Measurements from ENCODE around the gene TMEM63A. TPM values are rescaled to one million over a fixed set of nuclear protein-coding genes. Genes with fewer than 3 reads are reported as not detected.
"Not testable (repeated sequence)": the region's sequence is repeated elsewhere in the genome, so short reads cannot be mapped to it uniquely, and the experiment has no call there.

TMEM63A gene
- total RNA-seq, 3 donors from 2014 or later (not counting 1 experiment from before 2014, with no cell fraction given): 101 to 166 (median 113) TPM

DNA sequence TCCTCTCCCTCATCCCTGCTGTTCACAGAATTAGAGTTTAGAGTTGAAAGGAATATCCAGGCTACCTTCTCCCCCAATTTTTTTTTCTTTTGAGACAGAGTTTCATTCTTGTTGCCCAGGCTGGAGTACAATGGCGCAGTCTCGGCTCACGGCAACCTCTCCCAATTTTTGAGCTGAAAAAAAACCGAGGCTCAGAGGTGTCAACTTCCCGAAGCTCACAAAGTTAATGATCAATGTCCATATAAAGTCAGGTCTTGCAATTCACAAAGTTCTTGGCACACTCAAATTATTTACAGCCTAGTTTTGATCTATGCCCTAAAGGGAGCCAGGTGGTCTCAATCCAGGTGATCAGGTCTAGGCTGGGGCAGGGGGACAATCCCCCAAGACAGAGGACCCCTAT is 7.6 kb upstream of the TMEM63A start:
- Mint-ChIP-seq H3K4me1 (no peaks in the 10 kb centered on the region), H3K4me3 (no peak overlapping the region), H3K36me3 (no peaks in the 10 kb centered on the region), H3K9me3 (no peaks in the 10 kb centered on the region), H3K27me3 (ENCODE audit: low read depth in 2 of 2) (peaks cover 5 to 10% of the 10 kb centered on the region in 2 donors), H3K27ac (no peak overlapping the region)
- Histone ChIP-seq H3K9me3 (ENCODE audit: control insufficient read depth, insufficient read depth, low read length) (no peaks in the 10 kb centered on the region), H3K4me3 (ENCODE audit: low read length) (no peak overlapping the region), H3K36me3 (ENCODE audit: control insufficient read depth, insufficient read depth, low read length) (no peaks in the 10 kb centered on the region), H3K4me1 (ENCODE audit: control insufficient read depth, insufficient read depth, low read length) (no peaks in the 10 kb centered on the region), H3K27me3 (ENCODE audit: control insufficient read depth, insufficient read depth, low read length) (no peaks in the 10 kb centered on the region), H3K27ac (ENCODE audit: low read length) (no peak overlapping the region)
- TF ChIP-seq, protein P1, sequence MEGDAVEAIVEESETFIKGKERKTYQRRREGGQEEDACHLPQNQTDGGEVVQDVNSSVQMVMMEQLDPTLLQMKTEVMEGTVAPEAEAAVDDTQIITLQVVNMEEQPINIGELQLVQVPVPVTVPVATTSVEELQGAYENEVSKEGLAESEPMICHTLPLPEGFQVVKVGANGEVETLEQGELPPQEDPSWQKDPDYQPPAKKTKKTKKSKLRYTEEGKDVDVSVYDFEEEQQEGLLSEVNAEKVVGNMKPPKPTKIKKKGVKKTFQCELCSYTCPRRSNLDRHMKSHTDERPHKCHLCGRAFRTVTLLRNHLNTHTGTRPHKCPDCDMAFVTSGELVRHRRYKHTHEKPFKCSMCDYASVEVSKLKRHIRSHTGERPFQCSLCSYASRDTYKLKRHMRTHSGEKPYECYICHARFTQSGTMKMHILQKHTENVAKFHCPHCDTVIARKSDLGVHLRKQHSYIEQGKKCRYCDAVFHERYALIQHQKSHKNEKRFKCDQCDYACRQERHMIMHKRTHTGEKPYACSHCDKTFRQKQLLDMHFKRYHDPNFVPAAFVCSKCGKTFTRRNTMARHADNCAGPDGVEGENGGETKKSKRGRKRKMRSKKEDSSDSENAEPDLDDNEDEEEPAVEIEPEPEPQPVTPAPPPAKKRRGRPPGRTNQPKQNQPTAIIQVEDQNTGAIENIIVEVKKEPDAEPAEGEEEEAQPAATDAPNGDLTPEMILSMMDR (IDR thresholded peaks at IDR 0.05): no peak
- DNase-seq (no peak), ATAC-seq (no peak)
- 93% methylated on average over 5 of the region's 5 CpGs for WGBS (ENCODE audit: insufficient coverage)
- intact Hi-C loops (cut with micrococcal nuclease): no loop called here

GRCh38 chr1:225888898-225889601 is 6.9 kb upstream of the TMEM63A start, which contains the start of gene LEFTY1:
Gene LEFTY1, minus strand, starts transcription at chr1:225889146. Its CDS starts 80 bp downstream, at chr1:225889066.
- WGBS (ENCODE audit: insufficient coverage): 92% methylated on average over 11 of the region's 11 CpGs
- Mint-ChIP-seq H3K36me3 (no peaks in the 10 kb centered on the region), H3K27ac (no peak within 1 kb of the TSS), H3K4me1 (peaks cover 0 to 1% of the 10 kb centered on the region in 2 donors), H3K9me3 (no peaks in the 10 kb centered on the region), H3K4me3 (no peak within 1 kb of the TSS), H3K27me3 (ENCODE audit: low read depth in 2 of 2) (peaks cover 5 to 10% of the 10 kb centered on the region in 2 donors)
- Histone ChIP-seq H3K27me3 (ENCODE audit: control insufficient read depth, insufficient read depth, low read length) (no peaks in the 10 kb centered on the region), H3K36me3 (ENCODE audit: control insufficient read depth, insufficient read depth, low read length) (no peaks in the 10 kb centered on the region), H3K27ac (ENCODE audit: low read length) (no peak within 1 kb of the TSS), H3K9me3 (ENCODE audit: control insufficient read depth, insufficient read depth, low read length) (no peaks in the 10 kb centered on the region), H3K4me1 (ENCODE audit: control insufficient read depth, insufficient read depth, low read length) (no peaks in the 10 kb centered on the region), H3K4me3 (ENCODE audit: low read length) (no peak within 1 kb of the TSS)
- intact Hi-C loops (cut with micrococcal nuclease): no loop called here
- no peak for DNase-seq
- ATAC-seq: peak in 1 of 3 donors; percentile 14
- TF ChIP-seq, protein P1 (IDR thresholded peaks at IDR 0.05): no peak

DNA sequence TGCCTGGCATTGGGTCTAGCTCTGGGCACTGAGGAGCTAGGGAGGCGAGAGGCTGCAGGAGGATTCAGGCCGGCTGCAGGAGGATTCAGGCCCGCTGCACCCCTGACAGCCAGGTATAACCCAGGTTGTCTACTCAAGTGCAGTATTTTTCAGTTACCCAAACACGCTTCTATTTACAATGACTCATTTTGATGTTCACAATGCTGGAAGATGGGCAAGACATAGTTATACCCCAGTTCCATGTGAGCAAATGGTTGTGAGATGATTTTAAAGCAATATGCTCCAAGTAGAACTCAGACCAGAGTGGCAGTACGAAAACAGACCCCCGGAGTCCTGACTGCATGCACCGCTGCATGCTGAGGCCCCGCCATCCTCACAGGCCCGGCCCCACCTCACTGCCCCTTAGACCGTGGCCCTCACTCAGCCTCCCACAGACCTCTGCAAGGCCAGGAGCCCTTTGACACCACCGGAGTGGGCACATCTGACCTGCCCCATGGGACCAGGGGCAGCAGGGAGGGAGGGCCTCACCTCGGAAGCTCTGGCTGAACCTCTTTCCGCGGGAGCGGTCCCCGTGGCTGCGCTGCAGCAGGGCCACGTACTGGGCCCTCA is 6.2 kb upstream of the TMEM63A start:
- peaks cover 5 to 10% of the 10 kb centered on the region in 2 donors for H3K27me3 Mint-ChIP-seq (ENCODE audit: low read depth in 2 of 2)
- intact Hi-C loops (cut with micrococcal nuclease): no loop called here
- Histone ChIP-seq H3K36me3 (ENCODE audit: control insufficient read depth, insufficient read depth, low read length) (no peaks in the 10 kb centered on the region), H3K4me1 (ENCODE audit: control insufficient read depth, insufficient read depth, low read length) (peaks cover 6% of the 10 kb centered on the region), H3K4me3 (ENCODE audit: low read length) (no peak overlapping the region), H3K27ac (ENCODE audit: low read length) (no peak overlapping the region), H3K27me3 (ENCODE audit: control insufficient read depth, insufficient read depth, low read length) (no peaks in the 10 kb centered on the region), H3K9me3 (ENCODE audit: control insufficient read depth, insufficient read depth, low read length) (no peaks in the 10 kb centered on the region)
- ATAC-seq: no peak
- peaks cover 1 to 8% of the 10 kb centered on the region in 2 donors for H3K4me1 Mint-ChIP-seq
- TF ChIP-seq, protein P1 (IDR thresholded peaks at IDR 0.05): no peak
- no peaks in the 10 kb centered on the region for H3K36me3 Mint-ChIP-seq
- no peaks in the 10 kb centered on the region for H3K9me3 Mint-ChIP-seq
- DNase-seq: no peak
- H3K4me3 Mint-ChIP-seq: no peak overlapping the region
- no peak overlapping the region for H3K27ac Mint-ChIP-seq
- 95% methylated on average over 18 of the region's 18 CpGs for WGBS (ENCODE audit: insufficient coverage)

DNA sequence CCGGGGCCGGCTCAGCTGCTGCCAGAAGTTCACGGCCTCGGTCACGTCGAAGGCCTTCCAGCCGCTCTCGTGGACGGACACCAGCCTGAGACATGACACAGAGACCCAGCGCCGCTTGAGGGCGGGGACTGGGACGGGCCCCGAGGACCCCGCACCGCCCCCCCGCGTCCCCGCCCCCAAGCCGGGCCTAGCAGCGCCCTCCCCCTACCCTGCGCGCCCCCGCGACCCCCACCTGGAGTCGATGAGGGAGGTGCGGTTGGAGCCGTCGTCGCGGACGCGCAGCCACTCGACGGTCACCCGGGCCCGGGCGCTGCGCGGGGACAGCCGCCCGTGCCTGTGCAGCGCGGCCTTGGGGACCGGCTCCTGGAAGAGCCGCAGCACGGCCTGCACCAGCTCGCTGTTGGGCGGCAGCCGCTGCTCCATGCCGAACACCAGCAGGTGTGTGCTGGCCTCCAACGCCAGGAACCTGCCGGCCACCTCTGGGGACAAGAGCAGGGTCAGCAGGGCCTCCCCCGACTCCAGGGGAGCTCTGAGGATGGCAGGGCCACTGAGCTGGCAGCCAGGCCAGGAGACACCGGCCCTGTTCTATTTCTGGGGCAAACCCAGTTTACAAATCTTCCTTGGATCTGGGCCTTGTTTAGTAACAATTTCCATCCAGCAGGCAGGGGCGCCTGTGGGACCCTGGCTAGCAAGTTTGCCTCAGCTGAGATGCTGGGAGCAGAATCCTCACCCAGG is 5.5 kb upstream of the TMEM63A start:
- H3K36me3 ChIP-seq (ENCODE audit: control insufficient read depth, insufficient read depth, low read length); H3K27ac ChIP-seq (ENCODE audit: low read length); DNase-seq; H3K27ac Mint-ChIP-seq; H3K4me3 Mint-ChIP-seq; H3K9me3 Mint-ChIP-seq; H3K9me3 ChIP-seq (ENCODE audit: control insufficient read depth, insufficient read depth, low read length); intact Hi-C loops (cut with micrococcal nuclease); H3K27me3 ChIP-seq (ENCODE audit: control insufficient read depth, insufficient read depth, low read length); ATAC-seq; H3K36me3 Mint-ChIP-seq; H3K4me3 ChIP-seq (ENCODE audit: low read length): not testable (repeated sequence)
- H3K4me1 ChIP-seq (ENCODE audit: control insufficient read depth, insufficient read depth, low read length): peaks cover 12% of the 10 kb centered on the region
- Mint-ChIP-seq H3K27me3 (ENCODE audit: low read depth in 2 of 2) (peaks cover 5 to 10% of the 10 kb centered on the region in 2 donors), H3K4me1 (peaks cover 5 to 13% of the 10 kb centered on the region in 2 donors)
- WGBS (ENCODE audit: insufficient coverage): 61% methylated on average over 31 of the region's 56 CpGs

Data from natural killer cell (primary cell).